ENCODE data around the gene CD244. TPM values are rescaled to one million over a fixed set of nuclear protein-coding genes. Genes with fewer than 3 reads are reported as not detected.
"Not testable (repeated sequence)": the region's sequence is repeated elsewhere in the genome, so short reads cannot be mapped to it uniquely, and the experiment has no call there.

CD244 gene
- total and polyA plus RNA-seq, 7 donors = 0.16 to 1.8 (median 0.36) TPM; not detected in 2

GRCh38 chr1:160883581-160884513 is 21.2 kb upstream of the CD244 start:
- intact Hi-C loops (cut with DNase I) = no loop called here
- DNase-seq = no peak

GRCh38 chr1:160882582-160882981 is 19.9 kb upstream of the CD244 start:
- DNase-seq = no peak

More at GRCh38 chr1:160883581-160884513, 21.2 kb upstream of the CD244 start:
- peaks cover 0 to 5% (median 0%) of the 10 kb centered on the region in 3 donors for H3K27me3 ChIP-seq
- no peak overlapping the region for H3K4me3 ChIP-seq
- 89 to 90% methylated on average over 13 of the region's 13 CpGs for WGBS, 2 donors
- no peaks in the 10 kb centered on the region for H3K9me3 ChIP-seq
- no peaks in the 10 kb centered on the region for H3K36me3 ChIP-seq
- TF ChIP-seq POLR2AphosphoS5 (IDR thresholded peaks at IDR 0.05) = no peak
- no peak for TF ChIP-seq CTCF (IDR thresholded peaks at IDR 0.05)
- no peak for TF ChIP-seq POLR2A (IDR thresholded peaks at IDR 0.05)
- TF ChIP-seq EP300 (IDR thresholded peaks at IDR 0.05) = no peak
- no peaks in the 10 kb centered on the region for H3K4me1 ChIP-seq
- H3K27ac ChIP-seq = no peak overlapping the region

DNA sequence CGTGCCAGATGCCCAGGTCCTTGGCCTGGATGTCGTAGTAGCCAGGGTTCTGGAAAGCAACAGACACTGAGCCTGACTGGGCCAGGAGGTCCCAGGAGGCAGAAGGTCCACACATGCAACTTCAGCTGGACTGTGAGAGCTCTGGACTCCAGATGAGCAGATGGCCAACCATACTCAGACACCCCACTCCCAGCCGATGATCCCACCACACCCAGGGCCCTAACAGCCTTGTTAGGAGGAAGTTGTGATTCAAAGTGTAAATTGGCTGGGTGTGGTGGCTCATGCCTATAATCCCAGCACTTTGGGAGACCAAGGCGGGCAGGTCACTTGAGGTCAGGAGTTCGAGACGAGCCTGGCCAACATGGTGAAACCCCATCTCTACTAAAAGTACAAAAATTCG is 18.6 kb upstream of the CD244 start:
- H3K27ac ChIP-seq; H3K4me3 ChIP-seq; H3K27me3 ChIP-seq; intact Hi-C loops (cut with DNase I); DNase-seq; H3K9me3 ChIP-seq; H3K4me1 ChIP-seq; H3K36me3 ChIP-seq: not testable (repeated sequence)
- 59 to 78% methylated on average over 7 of the region's 7 CpGs for WGBS, 2 donors

More at GRCh38 chr1:160882582-160882981, 19.9 kb upstream of the CD244 start:
- Histone ChIP-seq H3K4me1 (no peaks in the 10 kb centered on the region), H3K27me3 (peaks cover 0 to 5% (median 0%) of the 10 kb centered on the region in 3 donors), H3K27ac (no peak overlapping the region), H3K4me3 (no peak overlapping the region), H3K36me3 (no peaks in the 10 kb centered on the region), H3K9me3 (no peaks in the 10 kb centered on the region)
- 96 to 98% methylated on average over 1 of the region's 1 CpG for WGBS, 2 donors
- TF ChIP-seq POLR2AphosphoS5 (IDR thresholded peaks at IDR 0.05) = no peak
- no peak for TF ChIP-seq POLR2A (IDR thresholded peaks at IDR 0.05)
- intact Hi-C loops (cut with DNase I) = no loop called here

DNA sequence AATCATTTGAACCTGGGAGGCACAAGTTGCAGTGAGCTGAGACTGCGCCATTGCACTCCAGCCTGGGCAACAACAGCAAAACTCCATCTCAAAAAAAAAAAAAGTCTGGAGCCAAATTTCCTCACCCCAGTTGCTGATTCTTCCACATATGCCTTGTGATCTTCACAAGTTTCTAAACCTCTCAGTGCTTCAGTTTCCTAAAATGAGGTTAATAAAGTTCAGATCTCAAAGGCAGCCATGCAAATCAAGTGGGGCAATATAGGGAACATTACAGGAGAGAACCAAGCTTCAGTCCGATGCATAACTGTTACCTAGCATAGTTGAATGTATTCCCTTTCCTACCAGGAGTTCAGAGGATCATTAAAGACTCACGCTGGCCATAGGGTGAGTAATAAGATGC is 17.5 kb upstream of the CD244 start:
- no peak for DNase-seq
- no peaks in the 10 kb centered on the region for H3K9me3 ChIP-seq
- H3K4me3 ChIP-seq = no peak overlapping the region
- no peaks in the 10 kb centered on the region for H3K36me3 ChIP-seq
- no peaks in the 10 kb centered on the region for H3K27me3 ChIP-seq
- no peak overlapping the region for H3K27ac ChIP-seq
- no peaks in the 10 kb centered on the region for H3K4me1 ChIP-seq
- 82 to 93% methylated on average over 3 of the region's 3 CpGs for WGBS, 2 donors
- intact Hi-C loops (cut with DNase I) = no loop called here
- no peak for TF ChIP-seq CTCF (IDR thresholded peaks at IDR 0.05)
- no peak for TF ChIP-seq POLR2AphosphoS5 (IDR thresholded peaks at IDR 0.05)
- TF ChIP-seq EP300 (IDR thresholded peaks at IDR 0.05) = no peak
- TF ChIP-seq POLR2A (IDR thresholded peaks at IDR 0.05) = no peak

- DNase-seq = no peak
- Histone ChIP-seq H3K4me3 (no peak overlapping the region), H3K4me1 (no peaks in the 10 kb centered on the region), H3K9me3 (no peaks in the 10 kb centered on the region), H3K27ac (no peak overlapping the region), H3K27me3 (no peaks in the 10 kb centered on the region), H3K36me3 (no peaks in the 10 kb centered on the region)
- WGBS, 2 donors = 60 to 64% methylated on average over 8 of the region's 8 CpGs
- intact Hi-C loops (cut with DNase I) = no loop called here
- TF ChIP-seq CTCF (IDR thresholded peaks at IDR 0.05) = no peak
- no peak for TF ChIP-seq EP300 (IDR thresholded peaks at IDR 0.05)
- TF ChIP-seq POLR2AphosphoS5 (IDR thresholded peaks at IDR 0.05) = no peak
- TF ChIP-seq POLR2A (IDR thresholded peaks at IDR 0.05) = no peak
Measured at GRCh38 chr1:160879056-160879455, 16.4 kb upstream of the CD244 start.
